GM12878 (cell line): Measurements from ENCODE around the gene DDR1. TPM values are rescaled to one million over a fixed set of nuclear protein-coding genes. Genes with fewer than 3 reads are reported as not detected.

Experiments used
- GATAD2B ChIP-seq: fragments of 450-650 bp; conservative IDR thresholded peaks from 2 replicates; pipeline ENCODE4 v1.6.1; 2017; ENCODE audit warnings: low read depth, mild to moderate bottlenecking, moderate library complexity
- NBN ChIP-seq: fragments of 450-650 bp; IDR thresholded peaks from 2 replicates; pipeline ENCODE4 v1.6.1; 2016
- PAX5 ChIP-seq: IDR thresholded peaks from 2 replicates; pipeline ENCODE4 v1.6.1; 2011; ENCODE audit warnings: low read depth, low read length, borderline replicate concordance
- RCOR1 ChIP-seq: conservative IDR thresholded peaks from 2 replicates; pipeline ENCODE4 v1.6.1; 2012; ENCODE audit warnings: low read depth, low read length, improper control_type of control experiment
- SMAD5 ChIP-seq: IDR thresholded peaks from 2 replicates; pipeline ENCODE4 v1.6.1; 2016; ENCODE audit warnings: antibody characterized with exemption, low read depth
- SREBF2 ChIP-seq: IDR thresholded peaks from 2 replicates; pipeline ENCODE4 v1.6.1; 2012; ENCODE audit warnings: mild to moderate bottlenecking, low read length
- YY1 ChIP-seq: IDR thresholded peaks from 2 replicates; pipeline ENCODE4 v1.6.1; 2011; ENCODE audit warnings: low read depth, mild to moderate bottlenecking, low read length
- ZNF384 ChIP-seq: IDR thresholded peaks from 2 replicates; pipeline ENCODE4 v1.6.1; 2012; ENCODE audit warnings: low read depth, mild to moderate bottlenecking, low read length, improper control_type of control experiment, borderline replicate concordance
- ZNF622 ChIP-seq: fragments of 450-650 bp; IDR thresholded peaks from 2 replicates; pipeline ENCODE4 v1.6.1; 2017; ENCODE audit warnings: mild to moderate bottlenecking, inconsistent platforms
- ZZZ3 ChIP-seq: IDR thresholded peaks from 2 replicates; pipeline ENCODE4 v1.6.1; 2011; ENCODE audit warnings: low read depth; ENCODE audit not compliant: control insufficient read depth, insufficient read length
- polyA plus RNA-seq, 11 experiments: library from polyadenylated mRNA; depleted of rRNA in 4 of 11; unstranded in 6 of 11; stranded (reverse) in 5 of 11; fragments of >200 nt; fragmentation: Nextera tagmentation in 4 of 11; fragmentation: Illumina TruSeq in 1 of 11; extraction: Ambion mirVana in 4 of 11; extraction: Trizol in 1 of 11; gene quantifications; 1 replicate in 1 of 11; 2 replicates in 10 of 11; pipeline versions ENCODE4 v1.2.1 to v1.2.3, GENCODE V29; 2011 to 2016; ENCODE audit warnings: inconsistent platforms in 2 of 11, missing spikeins in 2 of 11, low read depth in 1 of 11
- total RNA-seq, 4 experiments: library from RNA; depleted of rRNA in 3 of 4; stranded (reverse); fragments of >200 nt in 3 of 4; fragmentation: Illumina TruSeq in 1 of 4; extraction: Trizol in 1 of 4; gene quantifications; 2 replicates each; pipeline versions ENCODE4 v1.2.1 to v1.2.3, GENCODE V29; 2013 to 2021
- TF ChIP-seq, protein P1 (sequence below): IDR thresholded peaks from 2 replicates; pipeline ENCODE4 v1.6.1; 2012; ENCODE audit warnings: low read length, inconsistent platforms
- TF ChIP-seq, protein P2 (sequence below): fragments of 450-650 bp; IDR thresholded peaks from 2 replicates; pipeline ENCODE4 v1.6.1; 2017; ENCODE audit warnings: antibody characterized with exemption, mild to moderate bottlenecking, moderate library complexity
- TF ChIP-seq, protein P3 (sequence below): fragments of 450-650 bp; IDR thresholded peaks from 2 replicates; pipeline ENCODE4 v1.6.1; 2017; ENCODE audit warnings: mild to moderate bottlenecking
- TF ChIP-seq, protein P4 (sequence below): IDR thresholded peaks from 2 replicates; pipeline ENCODE4 v1.6.1; 2012; ENCODE audit warnings: mild to moderate bottlenecking, low read depth, low read length
- TF ChIP-seq, protein P5 (sequence below): IDR thresholded peaks from 2 replicates; pipeline ENCODE4 v1.6.1; 2012; ENCODE audit warnings: low read depth, low read length, improper control_type of control experiment
- TF ChIP-seq, protein P6 (sequence below): fragments of 450-650 bp; IDR thresholded peaks from 2 replicates; pipeline ENCODE4 v1.6.1; 2017; ENCODE audit warnings: mild to moderate bottlenecking, low read depth, inconsistent platforms; ENCODE audit not compliant: poor library complexity, severe bottlenecking

The DDR1 gene
- total and polyA plus RNA-seq, 10 of the 15 experiments (the other 5 are each of a cell fraction or from before 2014, with no cell fraction given): 1.1 to 39.0 (median 11.9) TPM

DNA sequence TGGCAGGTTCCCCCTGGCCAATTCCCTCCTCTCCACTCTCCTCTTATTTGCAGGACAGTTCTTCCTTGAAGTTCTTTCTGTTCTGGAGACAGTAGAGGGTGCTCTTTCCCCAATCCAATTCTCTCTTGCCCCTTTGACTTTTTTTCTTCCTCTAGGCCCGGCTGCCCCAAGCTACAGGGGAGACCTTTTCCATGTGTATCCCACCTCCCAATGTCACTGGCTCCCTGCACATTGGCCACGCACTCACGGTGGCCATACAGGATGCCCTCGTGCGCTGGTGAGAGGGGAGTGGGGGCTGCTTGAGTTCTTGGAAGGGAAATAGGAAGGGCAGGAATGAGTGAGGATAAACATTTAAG is 31.2 kb downstream of the DDR1 start (continued):
- TF ChIP-seq, protein P1, sequence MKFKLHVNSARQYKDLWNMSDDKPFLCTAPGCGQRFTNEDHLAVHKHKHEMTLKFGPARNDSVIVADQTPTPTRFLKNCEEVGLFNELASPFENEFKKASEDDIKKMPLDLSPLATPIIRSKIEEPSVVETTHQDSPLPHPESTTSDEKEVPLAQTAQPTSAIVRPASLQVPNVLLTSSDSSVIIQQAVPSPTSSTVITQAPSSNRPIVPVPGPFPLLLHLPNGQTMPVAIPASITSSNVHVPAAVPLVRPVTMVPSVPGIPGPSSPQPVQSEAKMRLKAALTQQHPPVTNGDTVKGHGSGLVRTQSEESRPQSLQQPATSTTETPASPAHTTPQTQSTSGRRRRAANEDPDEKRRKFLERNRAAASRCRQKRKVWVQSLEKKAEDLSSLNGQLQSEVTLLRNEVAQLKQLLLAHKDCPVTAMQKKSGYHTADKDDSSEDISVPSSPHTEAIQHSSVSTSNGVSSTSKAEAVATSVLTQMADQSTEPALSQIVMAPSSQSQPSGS: no peak
- no peak for TF ChIP-seq GATAD2B
- TF ChIP-seq, protein P2, sequence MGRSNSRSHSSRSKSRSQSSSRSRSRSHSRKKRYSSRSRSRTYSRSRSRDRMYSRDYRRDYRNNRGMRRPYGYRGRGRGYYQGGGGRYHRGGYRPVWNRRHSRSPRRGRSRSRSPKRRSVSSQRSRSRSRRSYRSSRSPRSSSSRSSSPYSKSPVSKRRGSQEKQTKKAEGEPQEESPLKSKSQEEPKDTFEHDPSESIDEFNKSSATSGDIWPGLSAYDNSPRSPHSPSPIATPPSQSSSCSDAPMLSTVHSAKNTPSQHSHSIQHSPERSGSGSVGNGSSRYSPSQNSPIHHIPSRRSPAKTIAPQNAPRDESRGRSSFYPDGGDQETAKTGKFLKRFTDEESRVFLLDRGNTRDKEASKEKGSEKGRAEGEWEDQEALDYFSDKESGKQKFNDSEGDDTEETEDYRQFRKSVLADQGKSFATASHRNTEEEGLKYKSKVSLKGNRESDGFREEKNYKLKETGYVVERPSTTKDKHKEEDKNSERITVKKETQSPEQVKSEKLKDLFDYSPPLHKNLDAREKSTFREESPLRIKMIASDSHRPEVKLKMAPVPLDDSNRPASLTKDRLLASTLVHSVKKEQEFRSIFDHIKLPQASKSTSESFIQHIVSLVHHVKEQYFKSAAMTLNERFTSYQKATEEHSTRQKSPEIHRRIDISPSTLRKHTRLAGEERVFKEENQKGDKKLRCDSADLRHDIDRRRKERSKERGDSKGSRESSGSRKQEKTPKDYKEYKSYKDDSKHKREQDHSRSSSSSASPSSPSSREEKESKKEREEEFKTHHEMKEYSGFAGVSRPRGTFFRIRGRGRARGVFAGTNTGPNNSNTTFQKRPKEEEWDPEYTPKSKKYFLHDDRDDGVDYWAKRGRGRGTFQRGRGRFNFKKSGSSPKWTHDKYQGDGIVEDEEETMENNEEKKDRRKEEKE: no peak
- TF ChIP-seq ZNF384: peak; percentile 70; the same call in 1 of the 2 replicates
- TF ChIP-seq YY1: 0 out of 2 replicates have a peak, but pooled peaks have one; percentile 23
- no peak for TF ChIP-seq PAX5
- TF ChIP-seq, protein P3, sequence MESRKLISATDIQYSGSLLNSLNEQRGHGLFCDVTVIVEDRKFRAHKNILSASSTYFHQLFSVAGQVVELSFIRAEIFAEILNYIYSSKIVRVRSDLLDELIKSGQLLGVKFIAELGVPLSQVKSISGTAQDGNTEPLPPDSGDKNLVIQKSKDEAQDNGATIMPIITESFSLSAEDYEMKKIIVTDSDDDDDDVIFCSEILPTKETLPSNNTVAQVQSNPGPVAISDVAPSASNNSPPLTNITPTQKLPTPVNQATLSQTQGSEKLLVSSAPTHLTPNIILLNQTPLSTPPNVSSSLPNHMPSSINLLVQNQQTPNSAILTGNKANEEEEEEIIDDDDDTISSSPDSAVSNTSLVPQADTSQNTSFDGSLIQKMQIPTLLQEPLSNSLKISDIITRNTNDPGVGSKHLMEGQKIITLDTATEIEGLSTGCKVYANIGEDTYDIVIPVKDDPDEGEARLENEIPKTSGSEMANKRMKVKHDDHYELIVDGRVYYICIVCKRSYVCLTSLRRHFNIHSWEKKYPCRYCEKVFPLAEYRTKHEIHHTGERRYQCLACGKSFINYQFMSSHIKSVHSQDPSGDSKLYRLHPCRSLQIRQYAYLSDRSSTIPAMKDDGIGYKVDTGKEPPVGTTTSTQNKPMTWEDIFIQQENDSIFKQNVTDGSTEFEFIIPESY: no peak
- TF ChIP-seq SREBF2: no peak
- no peak for TF ChIP-seq ZZZ3
- TF ChIP-seq NBN: no peak
- TF ChIP-seq, protein P4, sequence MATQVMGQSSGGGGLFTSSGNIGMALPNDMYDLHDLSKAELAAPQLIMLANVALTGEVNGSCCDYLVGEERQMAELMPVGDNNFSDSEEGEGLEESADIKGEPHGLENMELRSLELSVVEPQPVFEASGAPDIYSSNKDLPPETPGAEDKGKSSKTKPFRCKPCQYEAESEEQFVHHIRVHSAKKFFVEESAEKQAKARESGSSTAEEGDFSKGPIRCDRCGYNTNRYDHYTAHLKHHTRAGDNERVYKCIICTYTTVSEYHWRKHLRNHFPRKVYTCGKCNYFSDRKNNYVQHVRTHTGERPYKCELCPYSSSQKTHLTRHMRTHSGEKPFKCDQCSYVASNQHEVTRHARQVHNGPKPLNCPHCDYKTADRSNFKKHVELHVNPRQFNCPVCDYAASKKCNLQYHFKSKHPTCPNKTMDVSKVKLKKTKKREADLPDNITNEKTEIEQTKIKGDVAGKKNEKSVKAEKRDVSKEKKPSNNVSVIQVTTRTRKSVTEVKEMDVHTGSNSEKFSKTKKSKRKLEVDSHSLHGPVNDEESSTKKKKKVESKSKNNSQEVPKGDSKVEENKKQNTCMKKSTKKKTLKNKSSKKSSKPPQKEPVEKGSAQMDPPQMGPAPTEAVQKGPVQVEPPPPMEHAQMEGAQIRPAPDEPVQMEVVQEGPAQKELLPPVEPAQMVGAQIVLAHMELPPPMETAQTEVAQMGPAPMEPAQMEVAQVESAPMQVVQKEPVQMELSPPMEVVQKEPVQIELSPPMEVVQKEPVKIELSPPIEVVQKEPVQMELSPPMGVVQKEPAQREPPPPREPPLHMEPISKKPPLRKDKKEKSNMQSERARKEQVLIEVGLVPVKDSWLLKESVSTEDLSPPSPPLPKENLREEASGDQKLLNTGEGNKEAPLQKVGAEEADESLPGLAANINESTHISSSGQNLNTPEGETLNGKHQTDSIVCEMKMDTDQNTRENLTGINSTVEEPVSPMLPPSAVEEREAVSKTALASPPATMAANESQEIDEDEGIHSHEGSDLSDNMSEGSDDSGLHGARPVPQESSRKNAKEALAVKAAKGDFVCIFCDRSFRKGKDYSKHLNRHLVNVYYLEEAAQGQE: no peak
- no peak for TF ChIP-seq RCOR1
- TF ChIP-seq, protein P5, sequence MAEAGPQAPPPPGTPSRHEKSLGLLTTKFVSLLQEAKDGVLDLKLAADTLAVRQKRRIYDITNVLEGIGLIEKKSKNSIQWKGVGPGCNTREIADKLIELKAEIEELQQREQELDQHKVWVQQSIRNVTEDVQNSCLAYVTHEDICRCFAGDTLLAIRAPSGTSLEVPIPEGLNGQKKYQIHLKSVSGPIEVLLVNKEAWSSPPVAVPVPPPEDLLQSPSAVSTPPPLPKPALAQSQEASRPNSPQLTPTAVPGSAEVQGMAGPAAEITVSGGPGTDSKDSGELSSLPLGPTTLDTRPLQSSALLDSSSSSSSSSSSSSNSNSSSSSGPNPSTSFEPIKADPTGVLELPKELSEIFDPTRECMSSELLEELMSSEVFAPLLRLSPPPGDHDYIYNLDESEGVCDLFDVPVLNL: no peak
- TF ChIP-seq SMAD5: no peak
- TF ChIP-seq, protein P6, sequence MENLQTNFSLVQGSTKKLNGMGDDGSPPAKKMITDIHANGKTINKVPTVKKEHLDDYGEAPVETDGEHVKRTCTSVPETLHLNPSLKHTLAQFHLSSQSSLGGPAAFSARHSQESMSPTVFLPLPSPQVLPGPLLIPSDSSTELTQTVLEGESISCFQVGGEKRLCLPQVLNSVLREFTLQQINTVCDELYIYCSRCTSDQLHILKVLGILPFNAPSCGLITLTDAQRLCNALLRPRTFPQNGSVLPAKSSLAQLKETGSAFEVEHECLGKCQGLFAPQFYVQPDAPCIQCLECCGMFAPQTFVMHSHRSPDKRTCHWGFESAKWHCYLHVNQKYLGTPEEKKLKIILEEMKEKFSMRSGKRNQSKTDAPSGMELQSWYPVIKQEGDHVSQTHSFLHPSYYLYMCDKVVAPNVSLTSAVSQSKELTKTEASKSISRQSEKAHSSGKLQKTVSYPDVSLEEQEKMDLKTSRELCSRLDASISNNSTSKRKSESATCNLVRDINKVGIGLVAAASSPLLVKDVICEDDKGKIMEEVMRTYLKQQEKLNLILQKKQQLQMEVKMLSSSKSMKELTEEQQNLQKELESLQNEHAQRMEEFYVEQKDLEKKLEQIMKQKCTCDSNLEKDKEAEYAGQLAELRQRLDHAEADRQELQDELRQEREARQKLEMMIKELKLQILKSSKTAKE: no peak
- no peak for TF ChIP-seq ZNF622
